ENCODE results near the gene KCTD8.

The KCTD8 gene

GRCh38 chr4:44161756-44162155 is 286.9 kb downstream of the KCTD8 start:
- DNase-seq, result no peak

- DNase-seq, result no peak
Observed at GRCh38 chr4:44160776-44161367, 287.7 kb downstream of the KCTD8 start.

GRCh38 chr4:44159991-44160390 is 288.6 kb downstream of the KCTD8 start:
- DNase-seq, result no peak

GRCh38 chr4:44157611-44158277 is 290.9 kb downstream of the KCTD8 start:
- DNase-seq, result no peak

GRCh38 chr4:44150091-44150576 is 298.5 kb downstream of the KCTD8 start:
- DNase-seq, result no peak

- no peak for DNase-seq
Observed at GRCh38 chr4:44149282-44149681, 299.3 kb downstream of the KCTD8 start.

GRCh38 chr4:44147571-44148075 is 301.0 kb downstream of the KCTD8 start:
- peak in 1 of 2 donors; percentile 36 for DNase-seq

- DNase-seq, result no peak
Observed at GRCh38 chr4:44146516-44146915, 302.1 kb downstream of the KCTD8 start.

- DNase-seq, result no peak
Observed at GRCh38 chr4:44145868-44146267, 302.7 kb downstream of the KCTD8 start.

GRCh38 chr4:44132526-44132925 is 316.1 kb downstream of the KCTD8 start:
- DNase-seq, result no peak

All from hippocampal formation (tissue), 2 donors.